ENCODE results near the gene TRIM71.
"Not testable (repeated sequence)": the region's sequence is repeated elsewhere in the genome, so short reads cannot be mapped to it uniquely, and the experiment has no call there.

The TRIM71 gene

DNA sequence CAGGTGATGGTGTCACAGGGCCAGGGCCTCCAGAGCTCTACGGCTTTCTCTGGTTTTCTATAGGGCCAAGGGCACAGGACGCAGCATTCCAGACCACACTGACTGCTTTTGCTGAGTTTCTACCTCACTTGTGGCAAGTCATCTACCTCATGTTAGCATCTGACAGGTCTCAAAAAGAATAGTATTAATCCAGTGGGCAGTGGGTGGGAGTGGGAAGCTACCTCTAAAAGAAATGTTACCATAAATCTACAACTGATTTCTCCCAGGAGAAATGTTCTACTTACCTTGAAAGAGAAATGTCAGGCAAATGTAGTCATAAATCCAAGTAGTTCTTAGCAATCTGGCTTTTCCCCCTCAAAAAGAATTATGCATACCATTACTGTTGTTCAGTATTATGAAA is 77.9 kb downstream of the TRIM71 start:
- TF ChIP-seq, protein P1, sequence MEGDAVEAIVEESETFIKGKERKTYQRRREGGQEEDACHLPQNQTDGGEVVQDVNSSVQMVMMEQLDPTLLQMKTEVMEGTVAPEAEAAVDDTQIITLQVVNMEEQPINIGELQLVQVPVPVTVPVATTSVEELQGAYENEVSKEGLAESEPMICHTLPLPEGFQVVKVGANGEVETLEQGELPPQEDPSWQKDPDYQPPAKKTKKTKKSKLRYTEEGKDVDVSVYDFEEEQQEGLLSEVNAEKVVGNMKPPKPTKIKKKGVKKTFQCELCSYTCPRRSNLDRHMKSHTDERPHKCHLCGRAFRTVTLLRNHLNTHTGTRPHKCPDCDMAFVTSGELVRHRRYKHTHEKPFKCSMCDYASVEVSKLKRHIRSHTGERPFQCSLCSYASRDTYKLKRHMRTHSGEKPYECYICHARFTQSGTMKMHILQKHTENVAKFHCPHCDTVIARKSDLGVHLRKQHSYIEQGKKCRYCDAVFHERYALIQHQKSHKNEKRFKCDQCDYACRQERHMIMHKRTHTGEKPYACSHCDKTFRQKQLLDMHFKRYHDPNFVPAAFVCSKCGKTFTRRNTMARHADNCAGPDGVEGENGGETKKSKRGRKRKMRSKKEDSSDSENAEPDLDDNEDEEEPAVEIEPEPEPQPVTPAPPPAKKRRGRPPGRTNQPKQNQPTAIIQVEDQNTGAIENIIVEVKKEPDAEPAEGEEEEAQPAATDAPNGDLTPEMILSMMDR (IDR thresholded peaks at IDR 0.05; ENCODE audit: control insufficient read depth, extremely low read depth, insufficient read depth) = no peak
- no peak overlapping the region for H3K4me3 ChIP-seq (ENCODE audit: low read depth, low read length)
- no peak for DNase-seq (ENCODE audit: low read depth)

DNA sequence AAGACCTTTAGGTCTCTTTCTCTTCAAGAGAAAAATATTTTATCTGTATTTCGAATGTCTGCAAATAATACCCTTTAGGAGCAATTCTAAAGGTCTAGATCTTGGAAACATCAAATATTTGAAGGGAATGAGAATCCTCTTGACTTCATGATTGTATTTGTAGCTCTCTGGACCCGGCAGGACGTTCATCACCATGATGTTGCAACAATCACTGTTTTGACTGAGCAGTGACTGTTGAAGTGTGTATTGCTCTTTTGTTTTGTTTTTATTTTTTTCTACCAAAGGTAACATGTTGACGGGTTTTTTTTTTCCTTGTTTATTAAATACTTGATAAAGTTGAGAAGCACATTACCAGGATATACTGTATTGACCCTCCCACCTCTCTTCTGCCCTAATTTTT is 78.3 kb downstream of the TRIM71 start:
- H3K4me3 ChIP-seq (ENCODE audit: low read depth, low read length) = no peak overlapping the region
- TF ChIP-seq, protein P1 (IDR thresholded peaks at IDR 0.05; ENCODE audit: control insufficient read depth, extremely low read depth, insufficient read depth) = no peak
- DNase-seq (ENCODE audit: low read depth) = no peak

DNA sequence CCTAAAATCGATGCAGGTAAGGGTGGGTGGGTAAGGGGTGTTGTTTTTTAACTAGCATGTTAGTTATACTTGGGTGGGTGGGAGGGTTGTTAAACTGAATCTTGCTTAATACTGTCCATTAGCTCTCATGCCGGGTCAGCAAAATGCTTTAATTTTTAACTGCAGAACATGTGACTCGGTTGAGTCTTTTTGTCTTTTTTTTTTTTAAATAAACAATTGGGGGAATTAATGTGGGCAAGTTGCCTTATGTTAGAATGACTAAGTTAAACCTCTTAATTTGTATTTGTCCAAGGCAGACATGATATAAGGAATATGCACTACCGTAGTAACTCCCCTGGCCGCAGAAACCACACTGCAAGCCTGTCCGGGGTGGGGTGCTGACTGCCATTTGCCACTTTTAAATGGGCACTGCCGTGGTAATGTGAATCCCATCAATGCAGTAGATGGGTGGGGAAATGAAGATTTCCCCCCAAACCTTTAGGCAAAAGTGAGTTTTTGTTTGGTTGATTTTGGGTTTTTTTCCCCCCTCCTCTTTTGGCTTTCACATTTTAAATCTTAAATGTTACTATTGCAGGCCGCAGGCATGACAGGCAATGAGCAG is 79.3 kb downstream of the TRIM71 start:
- no peak overlapping the region for H3K4me3 ChIP-seq (ENCODE audit: low read depth, low read length)
- no peak for DNase-seq (ENCODE audit: low read depth)
- TF ChIP-seq, protein P1 (IDR thresholded peaks at IDR 0.05; ENCODE audit: control insufficient read depth, extremely low read depth, insufficient read depth) = no peak

DNA sequence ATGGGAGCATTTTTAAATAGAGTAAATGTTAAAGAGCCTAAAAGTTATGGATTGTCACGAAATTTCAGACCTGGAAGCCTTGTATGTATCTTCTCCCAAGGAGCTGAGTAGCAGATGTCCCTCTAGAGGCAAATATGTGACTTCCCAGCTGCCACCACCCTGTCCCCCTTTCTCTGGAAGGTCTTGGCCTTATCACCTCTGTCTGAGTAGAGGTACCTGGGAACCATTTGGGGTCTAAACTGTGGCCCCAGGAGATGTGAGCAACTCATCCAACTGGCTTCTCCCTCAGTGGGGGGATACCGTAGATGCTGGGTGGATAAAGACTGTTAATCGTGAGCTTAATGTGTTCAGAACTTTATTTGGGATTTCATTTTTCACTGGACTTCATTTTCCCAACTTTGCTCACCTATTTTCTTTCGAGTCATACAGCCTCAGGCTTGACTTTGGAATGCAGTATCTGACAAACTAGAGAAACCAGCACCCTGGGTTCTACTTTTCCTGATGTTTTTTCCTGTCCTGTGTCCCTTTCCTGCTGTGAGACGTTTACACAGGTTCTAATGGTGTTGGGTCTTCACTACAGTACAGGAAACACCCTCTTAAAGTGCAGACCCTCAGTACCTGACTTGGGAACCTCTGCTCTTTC is 80.3 kb downstream of the TRIM71 start:
- no peak overlapping the region for H3K4me3 ChIP-seq (ENCODE audit: low read depth, low read length)
- TF ChIP-seq, protein P1 (IDR thresholded peaks at IDR 0.05; ENCODE audit: control insufficient read depth, extremely low read depth, insufficient read depth) = no peak
- no peak for DNase-seq (ENCODE audit: low read depth)

DNA sequence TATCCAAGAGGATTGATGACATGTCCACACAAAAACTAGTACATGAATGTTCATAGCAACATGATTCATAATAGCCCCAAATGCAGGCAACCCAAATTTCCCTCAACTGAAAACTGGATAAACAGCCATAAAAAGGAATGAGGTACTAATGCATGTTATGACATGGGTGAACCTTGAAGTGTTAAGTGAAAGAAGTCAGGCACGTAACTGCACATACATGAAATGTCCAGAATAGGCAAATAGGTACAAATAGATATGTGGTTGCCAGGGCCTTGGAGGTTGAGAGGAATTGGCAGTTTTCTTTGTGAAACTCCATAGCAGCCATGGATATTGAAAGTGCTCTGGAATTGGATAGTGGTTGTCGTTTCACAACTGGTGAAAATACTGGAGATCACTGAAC is 81.5 kb downstream of the TRIM71 start:
- TF ChIP-seq, protein P1 (IDR thresholded peaks at IDR 0.05; ENCODE audit: control insufficient read depth, extremely low read depth, insufficient read depth) = no peak
- no peak overlapping the region for H3K4me3 ChIP-seq (ENCODE audit: low read depth, low read length)
- no peak for DNase-seq (ENCODE audit: low read depth)

DNA sequence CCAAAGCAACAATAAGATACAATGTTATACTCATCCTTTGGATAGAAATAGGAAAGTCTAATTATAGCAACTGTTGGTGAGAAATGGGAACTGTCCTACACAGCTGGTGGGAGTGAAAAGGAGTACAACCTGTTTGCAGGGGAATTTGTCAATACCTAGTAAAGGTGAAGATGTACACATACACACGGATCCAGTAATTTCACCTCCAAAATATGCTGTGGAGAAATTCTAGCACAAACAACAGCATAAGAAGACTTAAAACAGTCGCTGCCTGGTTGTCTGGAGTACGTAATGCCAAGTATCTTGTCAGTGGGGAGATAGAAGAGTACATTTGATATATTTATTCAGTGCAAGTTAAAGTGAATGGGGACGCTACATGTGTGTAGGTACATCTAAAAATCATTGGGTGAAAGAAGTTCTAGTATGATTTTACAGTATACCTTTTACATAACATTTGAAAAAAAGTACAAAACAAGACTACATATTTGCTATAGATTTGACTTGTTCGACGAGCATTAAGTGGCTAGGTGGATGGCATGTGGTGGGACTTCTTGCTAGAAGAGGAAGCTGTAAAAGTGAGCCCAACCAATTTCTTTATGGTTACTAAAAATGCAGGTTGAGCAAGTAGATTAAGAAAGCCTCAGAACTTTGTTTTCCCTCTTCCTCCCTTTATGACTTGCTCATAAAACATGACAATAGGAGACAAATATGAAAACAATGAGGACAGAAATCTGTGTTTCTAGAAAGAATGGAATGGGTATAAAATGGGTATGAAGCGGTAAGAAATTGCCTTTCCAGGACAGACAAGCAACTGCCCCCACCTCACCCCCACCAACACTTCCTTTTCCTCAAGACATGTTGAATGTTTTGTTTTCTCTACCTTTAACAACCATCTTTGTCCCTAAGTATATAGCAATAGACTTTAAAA is 83.5 kb downstream of the TRIM71 start:
- DNase-seq (ENCODE audit: low read depth) = no peak
- TF ChIP-seq, protein P1 (IDR thresholded peaks at IDR 0.05; ENCODE audit: control insufficient read depth, extremely low read depth, insufficient read depth) = no peak
- no peak overlapping the region for H3K4me3 ChIP-seq (ENCODE audit: low read depth, low read length)

DNA sequence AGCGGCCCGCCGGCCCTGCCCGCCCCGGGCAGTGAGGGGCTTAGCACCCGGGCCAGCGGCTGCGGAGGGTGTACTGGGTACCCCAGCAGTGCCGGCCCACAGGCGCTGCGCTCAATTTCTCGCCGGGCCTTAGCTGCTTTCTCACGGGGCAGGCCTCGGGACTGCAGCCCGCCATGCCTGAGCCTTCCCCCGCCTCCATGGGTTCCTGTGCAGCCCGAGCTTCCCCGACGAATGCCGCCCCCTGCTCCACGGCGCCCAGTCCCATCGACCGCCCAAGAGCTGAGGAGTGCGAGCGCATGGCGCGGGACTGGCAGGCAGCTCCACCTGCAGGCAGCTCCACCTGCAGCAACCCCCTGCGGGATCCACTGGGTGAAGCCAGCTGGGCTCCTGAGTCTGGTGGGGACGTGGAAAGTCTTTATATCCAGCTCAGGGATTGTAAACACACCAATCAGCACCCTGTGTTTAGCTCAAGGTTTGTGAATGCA is 85.1 kb downstream of the TRIM71 start:
- DNase-seq (ENCODE audit: low read depth); H3K4me3 ChIP-seq (ENCODE audit: low read depth, low read length): not testable (repeated sequence)

Data from LNCaP clone FGC (cell line).